GM12878 (cell line): ENCODE results near the gene ADK. TPM values are rescaled to one million over a fixed set of nuclear protein-coding genes. Genes with fewer than 3 reads are reported as not detected.
A peak's percentile ranks its signal among the peaks of the same experiment; 100 is the strongest.

Source experiments
- ATAC-seq: fragments of 200-7000 bp; cut with Tn5 transposase; 3 replicates; pipeline ENCODE4 v1.9.1; 2020; ENCODE audit warnings: mild to moderate bottlenecking, moderate library complexity
- BruUV-seq: library from RNA; stranded (reverse); fragments of 400-500 nt; replicated peaks from 2 replicates; lab custom pipeline; 2021; lab: Mats Ljungman, UMichigan
- CTCF ChIA-PET: fragments of 300-600 bp; sonication (Branson Sonifier 250); formaldehyde crosslinking; extraction: SDS; loops from one replicate; lab custom pipeline; 2021; ENCODE audit warnings: inconsistent platforms; lab: Yijun Ruan, JAX
- POLR2A ChIA-PET: fragments of 350-600 bp; formaldehyde crosslinking; extraction: SDS; loops from one replicate; lab custom pipeline; 2021; ENCODE audit warnings: inconsistent platforms; lab: Charles Lee
- RAD21 ChIA-PET: fragments of 300-600 bp; sonication (Branson Sonifier 250); formaldehyde crosslinking; loops from one replicate; lab custom pipeline; 2023; ENCODE audit warnings: antibody characterized with exemption; ENCODE audit not compliant: unreplicated experiment; lab: Charles Lee
- SMC1A ChIA-PET: fragments of 300-600 bp; sonication (Branson Sonifier 250); formaldehyde crosslinking; loops from one replicate; lab custom pipeline; 2023; ENCODE audit not compliant: unreplicated experiment, uncharacterized antibody; lab: Charles Lee
- DNase-seq: peaks from one replicate; pipeline ENCODE4 v3.0.0-alpha.2; 2011; ENCODE audit warnings: low read depth, low spot score
- FAIRE-seq: peaks from 3 replicates; lab custom pipeline; 2011; peaks lifted over from hg19 to GRCh38; lab: Jason Lieb, UNC
- H2AFZ ChIP-seq: 2 replicates; pipeline ENCODE4 v1.6.0; 2011; ENCODE audit warnings: low read depth, low read length, control low read depth; ENCODE audit not compliant: control insufficient read depth
- H3K27ac ChIP-seq: 2 replicates; pipeline ENCODE4 v1.5.1; 2011; ENCODE audit warnings: control low read depth; ENCODE audit not compliant: control insufficient read depth, insufficient read depth
- H3K27me3 ChIP-seq, 2 experiments: replicated peaks in 1 of 2; 2 replicates each; pipeline versions ENCODE4 v1.6.0 to v1.6.1; 2011; ENCODE audit warnings: low read length in 1 of 2; ENCODE audit not compliant: control insufficient read depth in 2 of 2, insufficient read depth in 2 of 2
- H3K36me3 ChIP-seq, 2 experiments: 2 replicates each; pipeline ENCODE4 v1.5.1; 2011; ENCODE audit warnings: low read length in 1 of 2; ENCODE audit not compliant: control insufficient read depth in 2 of 2, insufficient read depth in 2 of 2
- H3K4me1 ChIP-seq: 2 replicates; pipeline ENCODE4 v1.6.1; 2011; ENCODE audit warnings: mild to moderate bottlenecking, low read length, moderate library complexity, mixed read lengths; ENCODE audit not compliant: control insufficient read depth, insufficient read depth
- H3K4me2 ChIP-seq: 2 replicates; pipeline ENCODE4 v1.6.0; 2011; ENCODE audit warnings: control low read depth; ENCODE audit not compliant: control insufficient read depth, insufficient read depth
- H3K4me3 ChIP-seq: fragments of 200-600 bp; sonication (generic); 2 replicates; pipeline ENCODE4 v1.5.1; 2016
- H3K79me2 ChIP-seq: 2 replicates; pipeline ENCODE4 v1.6.0; 2011; ENCODE audit warnings: low read length; ENCODE audit not compliant: control insufficient read depth, insufficient read depth
- H3K9ac ChIP-seq: 2 replicates; pipeline ENCODE4 v1.8.0; 2011; ENCODE audit warnings: low read length, control low read depth, mixed read lengths; ENCODE audit not compliant: control insufficient read depth, insufficient read depth
- H3K9me3 ChIP-seq: replicated peaks from 3 replicates; pipeline ENCODE4 v1.5.1; 2011; ENCODE audit warnings: mild to moderate bottlenecking, low read length; ENCODE audit not compliant: control insufficient read depth, insufficient read depth
- H4K20me1 ChIP-seq: 2 replicates; pipeline ENCODE4 v1.6.0; 2011; ENCODE audit not compliant: control insufficient read depth, insufficient read depth
- ASH2L ChIP-seq: fragments of 300-600, 200-600 bp; sonication (generic); IDR thresholded peaks from 2 replicates; pipeline ENCODE4 v1.6.1; 2017; ENCODE audit warnings: low read depth, mild to moderate bottlenecking, borderline replicate concordance
- BACH1 ChIP-seq: fragments of 450-650 bp; IDR thresholded peaks from 2 replicates; pipeline ENCODE4 v1.6.1; 2017; ENCODE audit warnings: mild to moderate bottlenecking, borderline replicate concordance
- CBFB ChIP-seq: IDR thresholded peaks from 2 replicates; pipeline ENCODE4 v1.6.1; 2016; ENCODE audit warnings: antibody characterized with exemption, low read depth
- CEBPZ ChIP-seq: fragments of 150-350 bp; IDR thresholded peaks from 2 replicates; pipeline ENCODE4 v1.6.1; 2016; ENCODE audit warnings: low read depth, low read length
- DPF2 ChIP-seq: fragments of 450-650 bp; IDR thresholded peaks from 2 replicates; pipeline ENCODE4 v1.6.1; 2017; ENCODE audit warnings: mild to moderate bottlenecking
- E2F8 ChIP-seq: fragments of 450-650 bp; IDR thresholded peaks from 2 replicates; pipeline ENCODE4 v1.6.1; 2018; ENCODE audit warnings: mild to moderate bottlenecking, low read depth, moderate library complexity; ENCODE audit not compliant: partially characterized antibody
- IKZF1 ChIP-seq: fragments of 450-650 bp; conservative IDR thresholded peaks from 2 replicates; pipeline ENCODE4 v1.6.1; 2017; ENCODE audit warnings: antibody characterized with exemption, mild to moderate bottlenecking
- IKZF2 ChIP-seq, 2 experiments: fragments of 450-650 bp; IDR thresholded peaks; 2 replicates each; pipeline ENCODE4 v1.6.1; 2017; ENCODE audit warnings: mild to moderate bottlenecking in 2 of 2, moderate library complexity in 2 of 2
- IRF4 ChIP-seq: IDR thresholded peaks from 2 replicates; pipeline ENCODE4 v1.6.1; 2011; ENCODE audit warnings: low read depth, low read length
- MEF2A ChIP-seq: IDR thresholded peaks from 2 replicates; pipeline ENCODE4 v1.6.1; 2011; ENCODE audit warnings: low read depth, mild to moderate bottlenecking, low read length, moderate library complexity; ENCODE audit not compliant: insufficient read depth
- RBBP5 ChIP-seq: fragments of 200-600 bp; sonication (generic); conservative IDR thresholded peaks from 2 replicates; pipeline ENCODE4 v1.6.1; 2016
- SPI1 ChIP-seq: IDR thresholded peaks from 2 replicates; pipeline ENCODE4 v1.6.1; 2011; ENCODE audit warnings: low read depth, mild to moderate bottlenecking, low read length, moderate library complexity, borderline replicate concordance; ENCODE audit not compliant: insufficient read depth
- USF1 ChIP-seq: IDR thresholded peaks from 2 replicates; pipeline ENCODE4 v1.6.1; 2011; ENCODE audit warnings: borderline replicate concordance, low read depth, mild to moderate bottlenecking, moderate library complexity, mixed read lengths, low read length; ENCODE audit not compliant: insufficient read depth; ENCODE audit errors: extremely low read length
- ZBTB33 ChIP-seq: fragments of 450-650 bp; IDR thresholded peaks from 2 replicates; pipeline ENCODE4 v1.6.1; 2017; ENCODE audit warnings: mild to moderate bottlenecking
- ZNF217 ChIP-seq: fragments of 450-650 bp; IDR thresholded peaks from 2 replicates; pipeline ENCODE4 v1.6.1; 2017; ENCODE audit warnings: antibody characterized with exemption, mild to moderate bottlenecking
- WGBS: methylation state at CpG from one replicate; pipeline ENCODE4 v1.1.6; 2016; ENCODE audit warnings: low lambda C conversion rate; ENCODE audit not compliant: insufficient replicate concordance, insufficient coverage; ENCODE audit errors: missing lambda C conversion rate; 5-methylcytosine and 5-hydroxymethylcytosine counted together
- in situ Hi-C: fragments of 300-500 bp; cut with MboI; formaldehyde crosslinking; loops from 9 replicates; pipeline ENCODE4 v1.14.3; 2018; ENCODE audit warnings: mixed read lengths
- intact Hi-C: fragments of 100-400 bp; cut with micrococcal nuclease; formaldehyde crosslinking; loops from one replicate; pipeline ENCODE4 v1.14.2; 2022; ENCODE audit not compliant: unreplicated experiment
- polyA plus RNA-seq, 11 experiments: library from polyadenylated mRNA; depleted of rRNA in 4 of 11; unstranded in 6 of 11; stranded (reverse) in 5 of 11; fragments of >200 nt; fragmentation: Nextera tagmentation in 4 of 11; fragmentation: Illumina TruSeq in 1 of 11; extraction: Ambion mirVana in 4 of 11; extraction: Trizol in 1 of 11; gene quantifications; 1 replicate in 1 of 11; 2 replicates in 10 of 11; pipeline versions ENCODE4 v1.2.1 to v1.2.3, GENCODE V29; 2011 to 2016; ENCODE audit warnings: inconsistent platforms in 2 of 11, missing spikeins in 2 of 11, low read depth in 1 of 11
- total RNA-seq, 4 experiments: library from RNA; depleted of rRNA in 3 of 4; stranded (reverse); fragments of >200 nt in 3 of 4; fragmentation: Illumina TruSeq in 1 of 4; extraction: Trizol in 1 of 4; gene quantifications; 2 replicates each; pipeline versions ENCODE4 v1.2.1 to v1.2.3, GENCODE V29; 2013 to 2021

ADK gene
- total and polyA plus RNA-seq, 10 of the 15 experiments (the other 5 are each of a cell fraction or from before 2014, with no cell fraction given) = 42.0 to 151 (median 81.6) TPM

- H3K4me2 ChIP-seq = no peak overlapping the region
- no peak for FAIRE-seq
- H3K4me3 ChIP-seq = no peak overlapping the region
- intact Hi-C loops (loop anchor here (2.0 to 10.0 kb wide), 6 partner anchors 88 to 516 kb away; partner anchors contain the start of gene KAT6B), in situ Hi-C loops (no loop called here)
- H3K27me3 ChIP-seq = no peaks in the 10 kb centered on the region
- ATAC-seq = peak; percentile 75
- SMC1A ChIA-PET = interaction anchor here (0.9 to 6.9 kb wide), 18 partner anchors 9 to 387 kb away, joined by 3 to 114 read pairs (median 4); no protein-coding TSS in a partner anchor
- POLR2A ChIA-PET = interaction anchor here (1.9 kb wide), 1 partner anchor 30 kb away, joined by 6 read pairs; no protein-coding TSS in a partner anchor
- no peaks in the 10 kb centered on the region for H4K20me1 ChIP-seq
- RAD21 ChIA-PET = interaction anchor here (0.6 to 6.6 kb wide), 11 partner anchors 10 to 431 kb away, joined by 3 to 53 read pairs (median 4); partner anchors contain the start of gene KAT6B
- H3K36me3 ChIP-seq = no peaks in the 10 kb centered on the region
- peak; percentile 82 for DNase-seq
- 19% methylated on average over 6 of the region's 6 CpGs for WGBS
- H3K27ac ChIP-seq = no peak overlapping the region
- no peak overlapping the region for H2AFZ ChIP-seq
- H3K4me1 ChIP-seq = peaks cover 23% of the 10 kb centered on the region
- no TSS peak for BruUV-seq
- no peaks in the 10 kb centered on the region for H3K9me3 ChIP-seq
- no peaks in the 10 kb centered on the region; the same call in 1 of the 2 replicates for H3K79me2 ChIP-seq
- H3K9ac ChIP-seq = no peak overlapping the region
- CTCF ChIA-PET = interaction anchor here (0.8 to 6.0 kb wide), 5 partner anchors 9 to 431 kb away, joined by 3 to 37 read pairs (median 4); no protein-coding TSS in a partner anchor
- TF ChIP-seq ASH2L = no peak
- peak; percentile 69 to 72; a peak in 2 of 4 replicates for TF ChIP-seq IKZF2 (IDR thresholded peaks at IDR 0.05)
- peak; percentile 88 for TF ChIP-seq DPF2
- no peak for TF ChIP-seq RBBP5
- no peak for TF ChIP-seq CBFB
- no peak for TF ChIP-seq SPI1
- TF ChIP-seq MEF2A = no peak
- no peak for TF ChIP-seq IRF4
- TF ChIP-seq E2F8 = no peak
- peak; percentile 64 for TF ChIP-seq IKZF1
- no peak for TF ChIP-seq USF1
- TF ChIP-seq CEBPZ = no peak
- no peak for TF ChIP-seq BACH1
- TF ChIP-seq ZNF217 = no peak
- no peak for TF ChIP-seq ZBTB33
Measured at GRCh38 chr10:74589226-74589673, 438.2 kb downstream of the ADK start.
